Thoracic aorta (tissue), 2 donors: Measurements from ENCODE around the gene TAS2R40. TPM values are rescaled to one million over a fixed set of nuclear protein-coding genes. Genes with fewer than 3 reads are reported as not detected.

Source experiments
- ATAC-seq: fragments of 150-250 bp; one replicate; pipeline ENCODE4 v1.8.0; 2017; ENCODE audit warnings: low read depth; ENCODE audit not compliant: insufficient number of reproducible peaks, low FRiP score
- DNase-seq: peaks from one replicate; pipeline ENCODE4 v3.0.0-alpha.2; 2020; ENCODE audit warnings: low spot score
- H3K27ac ChIP-seq, 2 donors: fragments of 200-600 bp; sonication (generic); 1 replicate in 1 of 2; 2 replicates in 1 of 2; pipeline ENCODE4 v1.5.1; 2016; ENCODE audit warnings: mild to moderate bottlenecking in 2 of 2, moderate library complexity in 2 of 2
- H3K27me3 ChIP-seq: fragments of 200-600 bp; sonication (generic); replicated peaks from 2 replicates; pipeline ENCODE4 v1.6.0; 2016; ENCODE audit warnings: mild to moderate bottlenecking; ENCODE audit not compliant: insufficient read depth
- H3K36me3 ChIP-seq: fragments of 200-600 bp; sonication (generic); one replicate; pipeline ENCODE4 v1.5.1; 2016
- H3K4me1 ChIP-seq, 2 donors: fragments of 200-600 bp; sonication (generic); 1 replicate in 1 of 2; 2 replicates in 1 of 2; pipeline versions ENCODE4 v1.5.1 to v1.6.0; 2016; ENCODE audit warnings: low read depth in 2 of 2, mild to moderate bottlenecking in 1 of 2; ENCODE audit not compliant: control insufficient read depth in 1 of 2
- H3K4me3 ChIP-seq: fragments of 200-600 bp; sonication (generic); 2 replicates; pipeline ENCODE4 v1.5.1; 2016; ENCODE audit warnings: mild to moderate bottlenecking
- H3K9me3 ChIP-seq: fragments of 200-600 bp; sonication (generic); 2 replicates; pipeline ENCODE4 v1.5.1; 2016
- total RNA-seq, 2 donors: library from RNA; depleted of rRNA; stranded (reverse); fragments of >200 nt; gene quantifications; one replicate each; pipeline versions ENCODE4 v1.1.0 to v1.2.3, GENCODE V29; 2016
- TF ChIP-seq, protein P1 (sequence below): fragments of 200-600 bp; sonication (generic); IDR thresholded peaks from one replicate; pipeline ENCODE4 v1.5.1; 2019; ENCODE audit warnings: antibody characterized with exemption

TAS2R40 gene
- total RNA-seq, 2 donors from 2014 or later, result not detected

DNA sequence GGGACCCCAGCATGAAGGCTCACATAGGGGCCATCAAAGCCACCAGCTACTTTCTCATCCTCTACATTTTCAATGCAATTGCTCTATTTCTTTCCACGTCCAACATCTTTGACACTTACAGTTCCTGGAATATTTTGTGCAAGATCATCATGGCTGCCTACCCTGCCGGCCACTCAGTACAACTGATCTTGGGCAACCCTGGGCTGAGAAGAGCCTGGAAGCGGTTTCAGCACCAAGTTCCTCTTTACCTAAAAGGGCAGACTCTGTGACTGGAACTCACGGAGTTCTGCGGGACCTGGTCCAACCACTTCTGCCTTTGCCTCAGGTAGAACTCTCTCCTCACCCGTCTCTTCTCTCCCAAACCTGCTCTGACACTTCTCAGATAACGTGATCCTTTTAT lies 945 bp downstream of the TAS2R40 start:
- Histone ChIP-seq H3K4me3 (no peak overlapping the region), H3K9me3 (no peaks in the 10 kb centered on the region), H3K4me1 (no peaks in the 10 kb centered on the region), H3K36me3 (no peaks in the 10 kb centered on the region), H3K27ac (no peak overlapping the region), H3K27me3 (no peaks in the 10 kb centered on the region)
- ATAC-seq (no peak), DNase-seq (no peak)
- TF ChIP-seq, protein P1, sequence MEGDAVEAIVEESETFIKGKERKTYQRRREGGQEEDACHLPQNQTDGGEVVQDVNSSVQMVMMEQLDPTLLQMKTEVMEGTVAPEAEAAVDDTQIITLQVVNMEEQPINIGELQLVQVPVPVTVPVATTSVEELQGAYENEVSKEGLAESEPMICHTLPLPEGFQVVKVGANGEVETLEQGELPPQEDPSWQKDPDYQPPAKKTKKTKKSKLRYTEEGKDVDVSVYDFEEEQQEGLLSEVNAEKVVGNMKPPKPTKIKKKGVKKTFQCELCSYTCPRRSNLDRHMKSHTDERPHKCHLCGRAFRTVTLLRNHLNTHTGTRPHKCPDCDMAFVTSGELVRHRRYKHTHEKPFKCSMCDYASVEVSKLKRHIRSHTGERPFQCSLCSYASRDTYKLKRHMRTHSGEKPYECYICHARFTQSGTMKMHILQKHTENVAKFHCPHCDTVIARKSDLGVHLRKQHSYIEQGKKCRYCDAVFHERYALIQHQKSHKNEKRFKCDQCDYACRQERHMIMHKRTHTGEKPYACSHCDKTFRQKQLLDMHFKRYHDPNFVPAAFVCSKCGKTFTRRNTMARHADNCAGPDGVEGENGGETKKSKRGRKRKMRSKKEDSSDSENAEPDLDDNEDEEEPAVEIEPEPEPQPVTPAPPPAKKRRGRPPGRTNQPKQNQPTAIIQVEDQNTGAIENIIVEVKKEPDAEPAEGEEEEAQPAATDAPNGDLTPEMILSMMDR, result no peak

DNA sequence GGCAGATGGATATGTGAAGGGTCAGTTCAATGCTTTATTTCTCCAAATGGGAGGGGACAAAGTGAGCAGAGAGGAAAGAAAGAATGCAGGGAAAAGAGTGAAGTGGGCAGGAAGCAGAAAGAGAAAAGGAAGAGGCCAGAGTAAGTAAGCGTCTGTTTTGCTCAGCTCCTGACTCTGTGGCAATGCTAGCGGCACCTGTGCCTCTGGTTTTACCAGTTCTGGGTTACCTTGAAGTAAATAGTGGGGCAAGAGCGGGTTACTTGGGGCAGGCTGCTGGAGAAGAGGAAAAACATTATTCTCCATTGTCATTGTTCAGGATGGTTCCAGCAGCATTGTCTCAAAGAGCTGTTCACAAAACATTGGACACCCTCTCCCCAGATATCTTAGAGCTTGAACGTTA lies 1.9 kb downstream of the TAS2R40 start:
- Histone ChIP-seq H3K27ac (no peak overlapping the region), H3K36me3 (no peaks in the 10 kb centered on the region), H3K27me3 (no peaks in the 10 kb centered on the region), H3K4me1 (no peaks in the 10 kb centered on the region), H3K9me3 (no peaks in the 10 kb centered on the region), H3K4me3 (no peak overlapping the region)
- ATAC-seq (no peak), DNase-seq (no peak)
- TF ChIP-seq, protein P1, result no peak

DNA sequence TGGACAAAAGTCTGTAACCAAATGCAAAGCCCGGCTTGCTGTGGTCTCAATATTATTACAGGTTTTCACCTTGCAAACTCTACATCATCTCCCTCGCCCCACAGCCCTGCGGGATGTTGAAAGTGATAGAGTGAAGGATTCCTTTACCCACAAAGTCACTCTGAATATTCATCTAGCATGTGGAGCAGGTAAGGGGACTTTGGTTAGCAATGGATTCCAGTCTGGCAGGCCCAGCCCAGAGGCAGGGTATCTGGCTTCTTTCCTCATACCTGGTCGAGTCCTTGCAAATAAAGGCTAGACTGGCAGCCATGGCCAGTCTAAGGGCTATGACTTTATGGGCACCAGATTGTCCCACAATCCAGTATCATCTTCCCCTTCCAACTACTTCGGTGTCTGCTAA lies 3.2 kb downstream of the TAS2R40 start:
- no peak for ATAC-seq
- no peak overlapping the region for H3K4me3 ChIP-seq
- no peak overlapping the region for H3K27ac ChIP-seq
- no peaks in the 10 kb centered on the region for H3K9me3 ChIP-seq
- H3K36me3 ChIP-seq, result no peaks in the 10 kb centered on the region
- no peak for DNase-seq
- H3K27me3 ChIP-seq, result no peaks in the 10 kb centered on the region
- no peaks in the 10 kb centered on the region for H3K4me1 ChIP-seq
- TF ChIP-seq, protein P1, result no peak

- H3K4me1 ChIP-seq, result no peaks in the 10 kb centered on the region
- no peaks in the 10 kb centered on the region for H3K9me3 ChIP-seq
- H3K27ac ChIP-seq, result no peak overlapping the region
- no peak overlapping the region for H3K4me3 ChIP-seq
- TF ChIP-seq, protein P1, result no peak
- ATAC-seq (no peak), DNase-seq (no peak)
- H3K27me3 ChIP-seq, result no peaks in the 10 kb centered on the region
- no peaks in the 10 kb centered on the region for H3K36me3 ChIP-seq
Observed at GRCh38 chr7:143227806-143228205, 6.0 kb downstream of the TAS2R40 start.

- DNase-seq, result no peak
- no peak for ATAC-seq
- TF ChIP-seq, protein P1, result no peak
- H3K4me3 ChIP-seq, result no peak overlapping the region
- no peaks in the 10 kb centered on the region for H3K9me3 ChIP-seq
- H3K4me1 ChIP-seq, result no peaks in the 10 kb centered on the region
- no peak overlapping the region for H3K27ac ChIP-seq
- H3K36me3 ChIP-seq, result no peaks in the 10 kb centered on the region
- H3K27me3 ChIP-seq, result no peaks in the 10 kb centered on the region
Observed at GRCh38 chr7:143229054-143229790, 7.4 kb downstream of the TAS2R40 start.
